Adrenal gland (tissue), 5 donors: Measurements from ENCODE around the gene MAGT1.

Experiments used
- POLR2A ChIP-seq, 2 donors: fragments of 450-650 bp; IDR thresholded peaks; one replicate each; pipeline ENCODE4 v1.6.1; 2017; ENCODE audit warnings: antibody characterized with exemption in 2 of 2, mild to moderate bottlenecking in 2 of 2, moderate library complexity in 1 of 2
- TF ChIP-seq, protein P1 (sequence below), 6 experiments: fragments of 450-650 bp in 4 of 6; fragments of 200-600 bp in 2 of 6; sonication (generic) in 1 of 6; IDR thresholded peaks; 1 replicate in 5 of 6; 2 replicates in 1 of 6; pipeline versions ENCODE4 v1.5.1 to v1.8.0; 2016 to 2021; ENCODE audit warnings: antibody characterized with exemption in 6 of 6, mild to moderate bottlenecking in 2 of 6, moderate library complexity in 1 of 6
- donor health status: DM: no; HTN: no; CAD: no.

- TF ChIP-seq, protein P1, sequence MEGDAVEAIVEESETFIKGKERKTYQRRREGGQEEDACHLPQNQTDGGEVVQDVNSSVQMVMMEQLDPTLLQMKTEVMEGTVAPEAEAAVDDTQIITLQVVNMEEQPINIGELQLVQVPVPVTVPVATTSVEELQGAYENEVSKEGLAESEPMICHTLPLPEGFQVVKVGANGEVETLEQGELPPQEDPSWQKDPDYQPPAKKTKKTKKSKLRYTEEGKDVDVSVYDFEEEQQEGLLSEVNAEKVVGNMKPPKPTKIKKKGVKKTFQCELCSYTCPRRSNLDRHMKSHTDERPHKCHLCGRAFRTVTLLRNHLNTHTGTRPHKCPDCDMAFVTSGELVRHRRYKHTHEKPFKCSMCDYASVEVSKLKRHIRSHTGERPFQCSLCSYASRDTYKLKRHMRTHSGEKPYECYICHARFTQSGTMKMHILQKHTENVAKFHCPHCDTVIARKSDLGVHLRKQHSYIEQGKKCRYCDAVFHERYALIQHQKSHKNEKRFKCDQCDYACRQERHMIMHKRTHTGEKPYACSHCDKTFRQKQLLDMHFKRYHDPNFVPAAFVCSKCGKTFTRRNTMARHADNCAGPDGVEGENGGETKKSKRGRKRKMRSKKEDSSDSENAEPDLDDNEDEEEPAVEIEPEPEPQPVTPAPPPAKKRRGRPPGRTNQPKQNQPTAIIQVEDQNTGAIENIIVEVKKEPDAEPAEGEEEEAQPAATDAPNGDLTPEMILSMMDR (IDR thresholded peaks at IDR 0.05) = no peak
- no peak for TF ChIP-seq POLR2A (IDR thresholded peaks at IDR 0.05)
Observed at GRCh38 chrX:77901506-77901905, 6.3 kb upstream of the MAGT1 start.
